HG02981 (cell line): ENCODE results near the gene PLCL1.
A peak's percentile ranks its signal among the peaks of the same experiment; 100 is the strongest.

ENCODE experiments used
- ATAC-seq: cut with Tn5 transposase; IDR thresholded peaks from one replicate; pipeline ENCODE4 v1.9.1; 2021; ENCODE audit warnings: mild to moderate bottlenecking, moderate library complexity; ENCODE audit not compliant: unreplicated experiment

The PLCL1 gene

DNA sequence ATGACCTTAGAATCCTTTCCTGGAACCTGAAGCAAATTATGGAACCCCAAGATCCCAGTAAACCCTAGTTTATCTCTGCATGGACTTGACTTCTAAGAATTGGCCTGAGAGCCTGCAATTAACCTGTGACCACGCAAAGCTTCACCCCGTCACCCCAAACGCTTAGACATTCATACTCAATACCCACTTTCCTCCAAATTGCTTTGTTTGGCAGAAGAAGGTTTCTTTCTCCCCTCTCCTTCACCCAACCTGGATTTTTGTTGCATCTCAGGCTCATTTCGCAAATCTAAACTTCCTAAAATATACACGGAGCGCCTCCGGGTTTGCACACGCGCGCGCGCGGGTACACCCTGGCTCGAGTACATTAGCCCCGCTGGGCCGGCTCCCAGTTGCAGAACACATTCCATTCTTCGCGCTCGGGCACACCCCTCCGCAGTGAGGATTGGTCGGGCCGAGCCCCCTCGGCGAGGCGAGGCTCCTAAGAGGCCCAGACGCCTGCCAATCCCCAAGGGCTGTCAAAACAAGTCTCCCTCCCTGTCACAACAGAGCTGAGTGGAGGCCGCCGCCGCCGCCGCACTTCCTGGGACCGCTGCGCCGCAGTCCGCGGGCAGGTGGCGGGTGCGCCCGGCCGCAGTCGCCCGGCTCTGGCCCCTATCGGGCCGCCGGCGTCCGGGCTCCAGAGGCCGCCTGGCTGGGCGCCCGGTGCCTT lies at the start of gene PLCL1:
TSS of gene PLCL1 (plus strand) at position 545 of the 709 bp plus-strand sequence.
- ATAC-seq = peak; percentile 100

GRCh38 chr2:197759013-197759412 lies 45.4 kb upstream of the PLCL1 start:
- no peak for ATAC-seq

- ATAC-seq = no peak
Measured at GRCh38 chr2:197759625-197760292, 44.6 kb upstream of the PLCL1 start.

DNA sequence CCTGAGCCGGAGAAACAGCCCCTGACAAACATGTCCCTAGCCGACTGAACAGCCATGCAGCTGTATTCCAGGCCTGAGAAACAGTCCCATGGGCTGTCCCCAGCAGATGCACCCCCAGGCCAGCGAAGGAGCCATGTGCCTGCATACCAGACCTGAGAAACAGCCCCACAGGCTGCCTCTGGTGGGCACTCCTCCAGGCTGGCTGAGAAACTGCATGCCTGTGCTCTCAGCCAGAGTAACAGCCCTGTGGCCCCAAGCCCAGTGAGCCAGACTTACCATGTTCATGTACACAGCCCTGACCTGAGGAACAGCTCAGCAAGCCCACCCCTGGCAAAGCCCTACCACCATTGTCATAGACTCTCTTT lies 44.1 kb upstream of the PLCL1 start:
- ATAC-seq = no peak

GRCh38 chr2:197777823-197778407 lies 26.5 kb upstream of the PLCL1 start:
- ATAC-seq = no peak

DNA sequence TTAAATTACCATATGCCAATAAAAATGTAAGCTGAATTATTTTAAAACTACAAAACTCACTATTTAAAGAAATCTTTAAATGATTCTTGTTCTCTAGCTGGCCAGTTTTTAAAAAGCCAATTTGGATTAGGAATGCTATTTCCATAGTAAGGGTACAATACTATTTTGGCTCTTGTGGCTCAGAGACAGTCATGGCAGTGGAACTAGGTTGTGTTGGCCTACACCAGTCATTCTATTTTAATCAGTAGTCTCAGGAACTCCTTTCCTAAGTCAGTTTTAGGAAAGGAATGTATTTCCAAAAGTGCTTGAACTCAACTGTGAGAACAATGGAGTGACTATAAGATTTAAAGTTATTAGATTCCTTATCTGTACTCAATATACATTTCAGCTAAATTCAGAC lies 25.1 kb upstream of the PLCL1 start:
- no peak for ATAC-seq

- no peak for ATAC-seq
Measured at GRCh38 chr2:197782126-197782525, 22.3 kb upstream of the PLCL1 start.

- ATAC-seq = no peak
Measured at GRCh38 chr2:197784956-197785941, 19.1 kb upstream of the PLCL1 start, which contains the start of gene BOLL. Gene BOLL, minus strand, starts transcription at chr2:197785319. Its CDS starts 3,469 bp downstream, at chr2:197781850.

DNA sequence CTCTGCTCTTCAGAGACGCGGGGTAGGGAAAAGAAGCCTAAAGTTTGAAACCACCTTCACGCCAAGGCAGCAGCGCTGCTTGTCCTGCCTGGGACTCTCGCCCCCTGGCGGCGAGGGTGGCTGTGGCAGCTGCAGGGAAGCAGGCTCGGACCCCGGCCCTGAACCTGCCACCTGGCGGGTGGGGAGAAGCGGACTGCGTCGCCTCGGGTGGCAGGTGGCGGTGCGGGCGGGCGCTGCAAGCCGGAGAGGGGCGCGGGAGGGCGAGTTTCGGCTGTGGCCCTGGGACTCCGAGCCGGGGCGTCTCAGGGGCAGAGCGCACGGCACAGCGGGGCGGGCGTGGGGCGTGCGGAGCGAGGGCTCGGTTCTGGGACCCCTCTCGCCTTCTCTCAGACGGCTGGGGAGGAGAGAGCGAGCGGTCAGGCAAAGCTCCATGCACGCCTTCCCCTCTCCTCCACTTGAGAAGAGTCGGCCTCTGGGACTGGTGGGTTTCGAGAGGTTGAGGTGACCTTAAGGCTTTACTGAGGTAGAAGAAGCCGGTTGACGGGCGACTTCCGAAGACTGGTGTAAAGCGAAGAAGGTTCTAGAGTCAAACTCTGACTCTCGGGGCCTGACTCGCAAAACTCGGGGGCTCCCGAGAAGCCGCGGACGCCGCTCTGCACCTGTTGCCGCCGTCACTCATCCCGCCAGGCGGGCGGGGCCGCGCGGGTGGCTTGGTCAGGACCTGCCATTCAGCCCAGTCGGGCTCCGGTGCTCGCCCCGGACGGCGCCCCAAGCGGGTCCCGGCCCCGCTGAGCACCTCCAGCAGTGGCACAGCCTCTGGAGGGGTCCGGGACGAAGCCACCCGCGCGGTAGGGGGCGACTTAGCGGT lies 18.1 kb upstream of the PLCL1 start:
- peak; percentile 55 for ATAC-seq

GRCh38 chr2:197793456-197793855 lies 10.9 kb upstream of the PLCL1 start:
- no peak for ATAC-seq

DNA sequence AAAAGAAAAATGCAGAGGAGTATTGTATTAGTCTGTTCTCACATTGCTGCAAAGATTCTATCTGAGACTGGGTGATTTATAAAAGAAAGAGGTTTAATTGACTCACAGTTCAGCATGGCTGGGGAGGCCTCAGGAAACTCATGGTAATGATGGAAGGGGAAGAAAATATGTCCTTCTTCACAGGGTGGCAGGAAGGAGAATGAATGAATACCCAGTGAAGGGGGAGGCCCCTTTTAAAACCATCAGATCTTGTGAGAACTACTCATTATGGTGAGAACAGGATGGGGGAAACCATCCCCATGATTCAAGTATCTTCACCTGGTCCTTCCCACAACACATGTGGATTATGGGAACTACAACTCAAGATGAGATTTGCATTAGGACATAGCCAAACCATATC lies 9.1 kb upstream of the PLCL1 start:
- ATAC-seq = no peak

GRCh38 chr2:197798187-197798586 lies 6.2 kb upstream of the PLCL1 start:
- no peak for ATAC-seq

GRCh38 chr2:197799068-197799467 lies 5.3 kb upstream of the PLCL1 start:
- no peak for ATAC-seq

- no peak for ATAC-seq
Measured at GRCh38 chr2:197800091-197800490, 4.3 kb upstream of the PLCL1 start.

DNA sequence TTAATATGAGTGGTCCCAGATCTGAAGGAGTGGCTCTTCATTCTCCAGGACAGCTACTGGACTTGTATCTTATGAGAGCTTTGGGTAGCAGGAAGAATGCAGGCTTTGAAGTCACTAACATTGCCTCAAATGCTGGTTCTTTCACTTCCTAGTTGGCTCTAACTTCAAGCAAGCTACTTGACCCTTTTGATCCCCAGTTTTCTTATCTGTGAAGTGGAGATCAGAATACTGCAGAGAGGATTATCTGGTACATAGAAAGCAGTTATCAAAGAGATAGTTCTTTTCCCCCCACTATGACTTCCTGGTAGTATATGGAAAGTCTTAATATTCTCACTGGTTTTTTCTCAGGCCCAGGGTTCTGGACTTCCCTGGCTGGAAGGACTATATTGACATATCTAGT lies 3.4 kb upstream of the PLCL1 start:
- no peak for ATAC-seq

GRCh38 chr2:197803033-197803444 lies 1.4 kb upstream of the PLCL1 start:
- peak; percentile 36 for ATAC-seq

GRCh38 chr2:197804758-197805714 lies 643 bp downstream of the PLCL1 start:
- peak; percentile 25 for ATAC-seq

GRCh38 chr2:197805715-197806633 lies 1.6 kb downstream of the PLCL1 start:
- ATAC-seq = no peak
